IPS-11a (cell line): ENCODE results near the gene CBFA2T2.
"Not testable (repeated sequence)": the region's sequence is repeated elsewhere in the genome, so short reads cannot be mapped to it uniquely, and the experiment has no call there.

Experiments used
- H3K4me3 ChIP-seq: one replicate; pipeline ENCODE4 v1.5.1; 2013; ENCODE audit warnings: low read depth, low read length, control low read depth

Gene CBFA2T2

GRCh38 chr20:33503564-33503963, 13.7 kb downstream of the CBFA2T2 start:
- H3K4me3 ChIP-seq = no peak overlapping the region

GRCh38 chr20:33506576-33506975, 16.7 kb downstream of the CBFA2T2 start:
- H3K4me3 ChIP-seq = no peak overlapping the region

- no peak overlapping the region for H3K4me3 ChIP-seq
Observed at GRCh38 chr20:33507461-33507860, 17.6 kb downstream of the CBFA2T2 start.

- not testable (repeated sequence) for H3K4me3 ChIP-seq
Observed at GRCh38 chr20:33508015-33508414, 18.1 kb downstream of the CBFA2T2 start.

- H3K4me3 ChIP-seq = not testable (repeated sequence)
Observed at GRCh38 chr20:33509057-33509456, 19.2 kb downstream of the CBFA2T2 start.

GRCh38 chr20:33511876-33512275, 22.0 kb downstream of the CBFA2T2 start:
- not testable (repeated sequence) for H3K4me3 ChIP-seq

GRCh38 chr20:33515569-33516216, 25.8 kb downstream of the CBFA2T2 start:
- no peak overlapping the region for H3K4me3 ChIP-seq

- H3K4me3 ChIP-seq = no peak overlapping the region
Observed at GRCh38 chr20:33516882-33517281, 27.0 kb downstream of the CBFA2T2 start.

GRCh38 chr20:33518071-33518470, 28.2 kb downstream of the CBFA2T2 start:
- H3K4me3 ChIP-seq = no peak overlapping the region

- no peak overlapping the region for H3K4me3 ChIP-seq
Observed at GRCh38 chr20:33521461-33521860, 31.6 kb downstream of the CBFA2T2 start.

- H3K4me3 ChIP-seq = no peak overlapping the region
Observed at GRCh38 chr20:33522256-33522820, 32.4 kb downstream of the CBFA2T2 start.

GRCh38 chr20:33524261-33524660, 34.4 kb downstream of the CBFA2T2 start:
- no peak overlapping the region for H3K4me3 ChIP-seq

- H3K4me3 ChIP-seq = no peak overlapping the region
Observed at GRCh38 chr20:33526769-33527168, 36.9 kb downstream of the CBFA2T2 start.

- no peak overlapping the region for H3K4me3 ChIP-seq
Observed at GRCh38 chr20:33531047-33531877, 41.4 kb downstream of the CBFA2T2 start.

- H3K4me3 ChIP-seq = no peak overlapping the region
Observed at GRCh38 chr20:33531885-33532284, 42.0 kb downstream of the CBFA2T2 start.

- no peak overlapping the region for H3K4me3 ChIP-seq
Observed at GRCh38 chr20:33532753-33533459, 43.0 kb downstream of the CBFA2T2 start.

GRCh38 chr20:33535717-33536116, 45.8 kb downstream of the CBFA2T2 start:
- not testable (repeated sequence) for H3K4me3 ChIP-seq

- no peak overlapping the region for H3K4me3 ChIP-seq
Observed at GRCh38 chr20:33537608-33538007, 47.7 kb downstream of the CBFA2T2 start.

GRCh38 chr20:33539129-33539528, 49.2 kb downstream of the CBFA2T2 start:
- H3K4me3 ChIP-seq = no peak overlapping the region

GRCh38 chr20:33540427-33540826, 50.5 kb downstream of the CBFA2T2 start:
- H3K4me3 ChIP-seq = no peak overlapping the region

GRCh38 chr20:33541074-33541473, 51.2 kb downstream of the CBFA2T2 start:
- H3K4me3 ChIP-seq = no peak overlapping the region
